H9 (cell line): ENCODE measurements around the gene PDE8A. TPM values are rescaled to one million over a fixed set of nuclear protein-coding genes. Genes with fewer than 3 reads are reported as not detected.
"Not testable (repeated sequence)": the region's sequence is repeated elsewhere in the genome, so short reads cannot be mapped to it uniquely, and the experiment has no call there.

Experiments used
- DNase-seq: peaks from one replicate; pipeline ENCODE4 v3.0.0-alpha.2; 2017
- H2AFZ ChIP-seq: one replicate; pipeline ENCODE4 v1.6.1; 2013; ENCODE audit warnings: mild to moderate bottlenecking, low read length, control low read depth, moderate library complexity
- H2AK5ac ChIP-seq: 2 replicates; pipeline ENCODE4 v1.6.1; 2013; ENCODE audit warnings: low read length, control low read depth, mixed read lengths; ENCODE audit not compliant: insufficient read length
- H2BK120ac ChIP-seq: one replicate; pipeline ENCODE4 v1.6.1; 2013; ENCODE audit warnings: low read depth, mild to moderate bottlenecking, low read length, control low read depth, inconsistent platforms; ENCODE audit not compliant: poor library complexity, severe bottlenecking
- H2BK12ac ChIP-seq: 2 replicates; pipeline ENCODE4 v1.6.1; 2013; ENCODE audit warnings: low read length, control low read depth, mixed read lengths, low read depth; ENCODE audit not compliant: insufficient read length
- H2BK15ac ChIP-seq: 2 replicates; pipeline ENCODE4 v1.6.1; 2013; ENCODE audit warnings: low read depth, low read length, control low read depth
- H2BK20ac ChIP-seq: one replicate; pipeline ENCODE4 v1.6.1; 2013; ENCODE audit warnings: low read depth, mild to moderate bottlenecking, low read length, control low read depth, inconsistent platforms; ENCODE audit not compliant: poor library complexity, severe bottlenecking
- H2BK5ac ChIP-seq: 2 replicates; pipeline ENCODE4 v1.6.1; 2013; ENCODE audit warnings: low read length, control low read depth, mixed read lengths; ENCODE audit not compliant: insufficient read length
- H3K14ac ChIP-seq: 2 replicates; pipeline ENCODE4 v1.6.1; 2013; ENCODE audit warnings: low read length, control low read depth; ENCODE audit not compliant: insufficient read depth
- H3K18ac ChIP-seq: 2 replicates; pipeline ENCODE4 v1.6.1; 2013; ENCODE audit warnings: low read depth, mild to moderate bottlenecking, mixed read lengths, low read length, control low read depth; ENCODE audit not compliant: insufficient read length
- H3K23ac ChIP-seq: 2 replicates; pipeline ENCODE4 v1.6.1; 2013; ENCODE audit warnings: low read length, control low read depth, mixed read lengths, low read depth; ENCODE audit not compliant: insufficient read length
- H3K23me2 ChIP-seq: 2 replicates; pipeline ENCODE4 v1.6.1; 2013; ENCODE audit warnings: low read depth, mild to moderate bottlenecking, mixed read lengths, low read length, control low read depth; ENCODE audit not compliant: insufficient read length, poor library complexity, severe bottlenecking
- H3K27ac ChIP-seq: 2 replicates; pipeline ENCODE4 v1.5.1; 2013; ENCODE audit warnings: low read length, control low read depth, mixed read lengths, low read depth; ENCODE audit not compliant: insufficient read length
- H3K27me3 ChIP-seq: 2 replicates; pipeline ENCODE4 v1.6.1; 2013; ENCODE audit warnings: low read length, control low read depth, inconsistent platforms; ENCODE audit not compliant: insufficient read depth
- H3K4ac ChIP-seq: 2 replicates; pipeline ENCODE4 v1.6.1; 2013; ENCODE audit warnings: low read depth, mild to moderate bottlenecking, control low read depth, inconsistent platforms, low read length, moderate library complexity
- H3K4me1 ChIP-seq: 2 replicates; pipeline ENCODE4 v1.6.1; 2013; ENCODE audit warnings: low read length, control low read depth, inconsistent platforms; ENCODE audit not compliant: insufficient read depth
- H3K4me2 ChIP-seq: 2 replicates; pipeline ENCODE4 v1.6.1; 2013; ENCODE audit warnings: low read length, control low read depth, mixed read lengths; ENCODE audit not compliant: insufficient read length, insufficient read depth
- H3K56ac ChIP-seq: 2 replicates; pipeline ENCODE4 v1.6.1; 2013; ENCODE audit warnings: low read depth, mild to moderate bottlenecking, mixed read lengths, low read length, control low read depth; ENCODE audit not compliant: insufficient read length
- H3K79me1 ChIP-seq: 2 replicates; pipeline ENCODE4 v1.6.1; 2013; ENCODE audit warnings: low read depth, mild to moderate bottlenecking, moderate library complexity, low read length, control low read depth, inconsistent platforms; ENCODE audit not compliant: insufficient read depth, poor library complexity, severe bottlenecking
- H3K79me2 ChIP-seq: 2 replicates; pipeline ENCODE4 v1.6.1; 2013; ENCODE audit warnings: low read length, control low read depth, inconsistent platforms; ENCODE audit not compliant: insufficient read depth
- H3K9ac ChIP-seq: 2 replicates; pipeline ENCODE4 v1.6.1; 2013; ENCODE audit warnings: low read length, control low read depth, mixed read lengths; ENCODE audit not compliant: insufficient read length; ENCODE audit errors: extremely low read depth
- H3K9me3 ChIP-seq: one replicate; pipeline ENCODE4 v1.6.1; 2013; ENCODE audit warnings: low read depth, low read length, inconsistent platforms; ENCODE audit not compliant: control insufficient read depth
- H3T11ph ChIP-seq: one replicate; pipeline ENCODE4 v1.6.1; 2013; ENCODE audit warnings: mild to moderate bottlenecking, low read length, control low read depth, inconsistent platforms
- H4K20me1 ChIP-seq: one replicate; pipeline ENCODE4 v1.6.1; 2013; ENCODE audit not compliant: control insufficient read depth, insufficient read length, insufficient read depth
- H4K5ac ChIP-seq: 2 replicates; pipeline ENCODE4 v1.6.1; 2013; ENCODE audit warnings: low read depth, mild to moderate bottlenecking, mixed read lengths, low read length, control low read depth; ENCODE audit not compliant: insufficient read length
- H4K8ac ChIP-seq: replicated peaks from 2 replicates; pipeline ENCODE4 v1.6.1; 2013; ENCODE audit warnings: low read length, control low read depth, mixed read lengths, low read depth; ENCODE audit not compliant: insufficient read length
- H4K91ac ChIP-seq: 2 replicates; pipeline ENCODE4 v1.6.1; 2013; ENCODE audit warnings: low read depth, mild to moderate bottlenecking, moderate library complexity, mixed read lengths, low read length, control low read depth; ENCODE audit not compliant: insufficient read length
- H3K27ac Mint-ChIP-seq, 3 experiments: 2 replicates in 2 of 3; 3 replicates in 1 of 3; pipeline ENCODE4 v1.8.0; 2020 to 2021; ENCODE audit warnings: mixed read lengths in 3 of 3, mild to moderate bottlenecking in 1 of 3, moderate library complexity in 1 of 3
- H3K27me3 Mint-ChIP-seq: 2 replicates; pipeline ENCODE4 v1.8.0; 2021; ENCODE audit warnings: low read depth, mild to moderate bottlenecking, moderate library complexity, mixed read lengths
- H3K36me3 Mint-ChIP-seq, 3 experiments: 2 replicates in 2 of 3; 3 replicates in 1 of 3; pipeline ENCODE4 v1.8.0; 2020 to 2021; ENCODE audit warnings: low read depth in 3 of 3, mixed read lengths in 3 of 3; ENCODE audit not compliant: insufficient read depth in 1 of 3
- H3K4me1 Mint-ChIP-seq, 2 experiments: 2 replicates each; pipeline ENCODE4 v1.8.0; 2020; ENCODE audit warnings: mixed read lengths in 2 of 2
- H3K4me3 Mint-ChIP-seq, 2 experiments: 2 replicates in 1 of 2; 3 replicates in 1 of 2; pipeline ENCODE4 v1.8.0; 2020 to 2021; ENCODE audit warnings: mild to moderate bottlenecking in 2 of 2, mixed read lengths in 2 of 2, moderate library complexity in 1 of 2
- H3K9me3 Mint-ChIP-seq, 2 experiments: 2 replicates in 1 of 2; 3 replicates in 1 of 2; pipeline ENCODE4 v1.8.0; 2020; ENCODE audit warnings: mild to moderate bottlenecking in 2 of 2, mixed read lengths in 2 of 2, moderate library complexity in 1 of 2
- WGBS: extraction: QIAGEN DNeasy Blood & Tissue Kit; methylation state at CpG from one replicate; pipeline ENCODE4 v1.1.7; 2013; ENCODE audit warnings: missing lambda C conversion rate, low lambda C conversion rate, mixed read lengths; ENCODE audit not compliant: insufficient read length; ENCODE audit errors: extremely low coverage; 5-methylcytosine and 5-hydroxymethylcytosine counted together
- total RNA-seq: library from RNA; stranded (reverse); gene quantifications from 2 replicates; pipeline ENCODE4 v1.2.1, GENCODE V29; 2021
- TF ChIP-seq, protein P1 (sequence below): fragments of 200-600 bp; sonication (generic); conservative IDR thresholded peaks from 3 replicates; pipeline ENCODE4 v1.8.0; 2021; ENCODE audit warnings: antibody characterized with exemption, mild to moderate bottlenecking

PDE8A gene
- total RNA-seq, 1 experiment from 2014 or later = 9.3 TPM

DNA sequence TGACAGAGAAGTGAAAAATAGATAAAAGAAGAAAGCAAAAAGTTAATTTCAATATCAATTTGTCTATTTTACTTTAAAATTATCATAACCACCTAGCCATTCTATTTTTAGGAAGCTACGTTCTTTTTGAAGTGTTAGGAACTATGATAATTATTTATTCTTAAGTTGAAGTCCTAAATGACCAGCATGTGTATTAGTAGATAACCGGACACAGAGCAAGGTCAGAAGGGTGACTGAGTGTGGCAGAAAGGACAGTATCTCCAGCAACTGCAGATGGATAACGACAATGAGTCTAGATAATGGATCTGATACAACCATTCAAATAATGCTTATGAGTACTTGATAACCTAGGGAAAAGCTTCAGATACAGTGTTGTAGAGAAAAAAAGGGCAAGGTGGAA is 198.0 kb downstream of the PDE8A start:
- Mint-ChIP-seq H3K36me3 (no peaks in the 10 kb centered on the region), H3K4me1 (no peaks in the 10 kb centered on the region), H3K27me3 (peaks cover 9% of the 10 kb centered on the region), H3K4me3 (no peak overlapping the region), H3K9me3 (no peaks in the 10 kb centered on the region), H3K27ac (no peak overlapping the region)
- H2BK12ac ChIP-seq = no peak overlapping the region
- H2BK5ac ChIP-seq = no peak overlapping the region
- H2AFZ ChIP-seq = no peak overlapping the region
- no peaks in the 10 kb centered on the region for H3K27me3 ChIP-seq
- H3K23ac ChIP-seq = no peak overlapping the region
- H3K4ac ChIP-seq = no peak overlapping the region
- no peak overlapping the region for H4K8ac ChIP-seq
- no peaks in the 10 kb centered on the region for H3K79me2 ChIP-seq
- TF ChIP-seq, protein P1, sequence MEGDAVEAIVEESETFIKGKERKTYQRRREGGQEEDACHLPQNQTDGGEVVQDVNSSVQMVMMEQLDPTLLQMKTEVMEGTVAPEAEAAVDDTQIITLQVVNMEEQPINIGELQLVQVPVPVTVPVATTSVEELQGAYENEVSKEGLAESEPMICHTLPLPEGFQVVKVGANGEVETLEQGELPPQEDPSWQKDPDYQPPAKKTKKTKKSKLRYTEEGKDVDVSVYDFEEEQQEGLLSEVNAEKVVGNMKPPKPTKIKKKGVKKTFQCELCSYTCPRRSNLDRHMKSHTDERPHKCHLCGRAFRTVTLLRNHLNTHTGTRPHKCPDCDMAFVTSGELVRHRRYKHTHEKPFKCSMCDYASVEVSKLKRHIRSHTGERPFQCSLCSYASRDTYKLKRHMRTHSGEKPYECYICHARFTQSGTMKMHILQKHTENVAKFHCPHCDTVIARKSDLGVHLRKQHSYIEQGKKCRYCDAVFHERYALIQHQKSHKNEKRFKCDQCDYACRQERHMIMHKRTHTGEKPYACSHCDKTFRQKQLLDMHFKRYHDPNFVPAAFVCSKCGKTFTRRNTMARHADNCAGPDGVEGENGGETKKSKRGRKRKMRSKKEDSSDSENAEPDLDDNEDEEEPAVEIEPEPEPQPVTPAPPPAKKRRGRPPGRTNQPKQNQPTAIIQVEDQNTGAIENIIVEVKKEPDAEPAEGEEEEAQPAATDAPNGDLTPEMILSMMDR = no peak
- H3T11ph ChIP-seq = no peak overlapping the region
- H3K23me2 ChIP-seq = no peaks in the 10 kb centered on the region
- H4K5ac ChIP-seq = no peak overlapping the region
- no peak overlapping the region for H2BK20ac ChIP-seq
- H2BK120ac ChIP-seq = no peak overlapping the region
- H3K9ac ChIP-seq = no peak overlapping the region
- no CpG with 5 or more reads among the region's 3 CpGs for WGBS
- no peaks in the 10 kb centered on the region for H4K20me1 ChIP-seq
- no peak overlapping the region for H4K91ac ChIP-seq
- no peaks in the 10 kb centered on the region for H3K79me1 ChIP-seq
- no peak overlapping the region for H2AK5ac ChIP-seq
- H3K4me1 ChIP-seq = no peaks in the 10 kb centered on the region
- no peak overlapping the region for H2BK15ac ChIP-seq
- no peaks in the 10 kb centered on the region for H3K9me3 ChIP-seq
- no peak for DNase-seq
- no peak overlapping the region for H3K4me2 ChIP-seq
- no peak overlapping the region for H3K14ac ChIP-seq
- H3K27ac ChIP-seq = no peak overlapping the region
- H3K18ac ChIP-seq = no peak overlapping the region
- no peak overlapping the region for H3K56ac ChIP-seq

DNA sequence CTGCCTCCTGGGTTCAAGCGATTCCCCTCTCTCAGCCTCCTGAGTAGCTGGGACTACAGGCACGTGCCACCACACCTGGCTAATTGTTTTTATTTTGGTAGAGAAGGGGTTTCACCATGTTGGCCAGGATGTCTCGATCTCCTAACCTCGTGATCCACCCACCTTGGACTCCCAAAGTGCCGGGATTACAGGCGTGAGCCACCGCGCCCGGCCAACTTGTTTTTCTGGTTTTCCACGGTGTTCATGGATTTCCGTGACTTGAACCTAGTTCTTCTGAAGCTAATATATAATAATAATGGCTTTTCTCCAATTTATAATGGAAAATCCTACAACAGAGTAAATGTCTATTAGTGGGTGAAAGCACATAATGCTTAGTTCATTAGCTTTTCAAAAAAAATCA is 203.7 kb downstream of the PDE8A start:
- not testable (repeated sequence) for H4K91ac ChIP-seq, H3K27me3 Mint-ChIP-seq, H3K27ac Mint-ChIP-seq, H3K79me2 ChIP-seq, H4K5ac ChIP-seq, H3K27ac ChIP-seq, H4K8ac ChIP-seq, H3K9me3 ChIP-seq, DNase-seq, H2AK5ac ChIP-seq, H2BK120ac ChIP-seq, H2BK15ac ChIP-seq, H3K4me1 ChIP-seq, H3K23me2 ChIP-seq, H3K56ac ChIP-seq, H2BK12ac ChIP-seq, H3K27me3 ChIP-seq, H3K9me3 Mint-ChIP-seq, H3K36me3 Mint-ChIP-seq, H3K4ac ChIP-seq, H3K79me1 ChIP-seq, H2BK20ac ChIP-seq, H3K4me3 Mint-ChIP-seq, H2AFZ ChIP-seq, H3K4me1 Mint-ChIP-seq, H3K14ac ChIP-seq, H3K9ac ChIP-seq, H3K4me2 ChIP-seq, H3K18ac ChIP-seq, H2BK5ac ChIP-seq, H3K23ac ChIP-seq, H4K20me1 ChIP-seq, H3T11ph ChIP-seq
- no CpG with 5 or more reads among the region's 11 CpGs for WGBS
